ENCODE measurements around the gene POP4. TPM values are rescaled to one million over a fixed set of nuclear protein-coding genes. Genes with fewer than 3 reads are reported as not detected.

POP4 gene
- total and polyA plus RNA-seq, 9 of the 15 experiments (the other 6 are each of a cell fraction or from before 2014, with no cell fraction given) = 42.1 to 128 (median 99.0) TPM

DNA sequence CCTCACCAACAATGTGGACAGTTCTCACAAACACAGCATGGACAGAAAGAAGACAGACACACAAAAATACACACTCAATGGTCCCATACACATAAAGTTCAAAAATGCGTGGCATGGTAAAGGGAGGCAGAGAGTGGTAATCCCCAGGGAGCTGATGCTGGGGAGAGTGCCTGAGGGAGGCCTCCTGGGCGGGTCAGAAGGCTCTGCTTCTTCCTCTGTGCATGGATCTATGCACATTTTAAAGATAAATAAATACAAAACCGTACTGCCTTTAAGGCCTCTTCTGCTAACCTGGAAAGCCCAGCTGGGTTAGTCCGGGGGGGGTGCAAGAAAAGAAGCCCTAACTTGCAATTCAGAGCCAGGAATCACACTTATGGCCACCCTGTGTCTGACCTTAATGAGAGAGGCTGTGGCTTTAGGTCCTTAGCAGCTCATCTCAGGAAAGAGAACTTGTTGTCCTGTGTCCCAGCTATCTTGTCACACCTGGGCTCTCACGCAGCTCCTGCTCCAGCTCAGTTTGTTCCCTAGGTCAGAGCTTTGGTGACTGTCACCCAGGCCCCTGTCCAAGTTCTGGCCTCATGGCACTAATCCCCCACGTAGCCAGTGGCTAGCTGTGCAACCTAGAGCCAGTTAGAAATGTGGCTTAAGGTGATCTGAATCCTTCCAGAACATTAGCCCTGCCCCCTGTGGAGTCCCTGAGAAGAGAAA is 28.5 kb downstream of the POP4 start:
- Histone ChIP-seq H4K20me1 (replicated peaks; ENCODE audit: control insufficient read depth, insufficient read depth, low read length) (no peaks in the 10 kb centered on the region), H3K9me3 (replicated peaks; ENCODE audit: control insufficient read depth, insufficient read depth, low read depth, low read length) (no peaks in the 10 kb centered on the region), H3K4me3 (no peak overlapping the region), H3K27ac (ENCODE audit: extremely low read depth, low read depth, low read length) (no peak overlapping the region), H2AFZ (ENCODE audit: low read depth, low read length) (peak overlapping the region; percentile 36; the same call in 1 of the 2 replicates), H3K36me3 (ENCODE audit: control insufficient read depth, insufficient read depth, low read length) (no peaks in the 10 kb centered on the region), H3K79me2 (ENCODE audit: control insufficient read depth, insufficient read depth, low read length) (no peaks in the 10 kb centered on the region), H3K9ac (ENCODE audit: insufficient read depth in 1 of 2, low read depth in 2 of 2, low read length in 2 of 2) (peak overlapping the region in 1 of 2 experiments; percentile 80; a peak in 1 of 4 replicates), H3K4me2 (ENCODE audit: insufficient read depth, low read length) (no peak overlapping the region), H3K9me1 (ENCODE audit: control insufficient read depth, insufficient read depth, low read length) (no peaks in the 10 kb centered on the region), H3K4me1 (replicated peaks in 1 of 2; ENCODE audit: control insufficient read depth in 2 of 2, insufficient read depth in 2 of 2, low read length in 2 of 2) (no peaks in the 10 kb centered on the region), H3K27me3 (ENCODE audit: control insufficient read depth in 2 of 2, insufficient read depth in 2 of 2, low read length in 2 of 2) (no peaks in the 10 kb centered on the region)
- intact Hi-C loops (cut with micrococcal nuclease) (no loop called here), in situ Hi-C loops (cut with MboI) (no loop called here)
- ATAC-seq (no peak; the same call in 2 of the 3 replicates), DNase-seq (ENCODE audit: extremely low read depth in 1 of 4, low spot score in 3 of 4) (no peak), FAIRE-seq (no peak)
- TF ChIP-seq, protein P1, sequence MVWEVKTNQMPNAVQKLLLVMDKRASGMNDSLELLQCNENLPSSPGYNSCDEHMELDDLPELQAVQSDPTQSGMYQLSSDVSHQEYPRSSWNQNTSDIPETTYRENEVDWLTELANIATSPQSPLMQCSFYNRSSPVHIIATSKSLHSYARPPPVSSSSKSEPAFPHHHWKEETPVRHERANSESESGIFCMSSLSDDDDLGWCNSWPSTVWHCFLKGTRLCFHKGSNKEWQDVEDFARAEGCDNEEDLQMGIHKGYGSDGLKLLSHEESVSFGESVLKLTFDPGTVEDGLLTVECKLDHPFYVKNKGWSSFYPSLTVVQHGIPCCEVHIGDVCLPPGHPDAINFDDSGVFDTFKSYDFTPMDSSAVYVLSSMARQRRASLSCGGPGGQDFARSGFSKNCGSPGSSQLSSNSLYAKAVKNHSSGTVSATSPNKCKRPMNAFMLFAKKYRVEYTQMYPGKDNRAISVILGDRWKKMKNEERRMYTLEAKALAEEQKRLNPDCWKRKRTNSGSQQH (CRISPR knock-in tag; IDR thresholded peaks at IDR 0.05) = no peak
- TF ChIP-seq RB1 (IDR thresholded peaks at IDR 0.05; ENCODE audit: low read depth) (no peak), ELF4 (CRISPR knock-in tag; IDR thresholded peaks at IDR 0.05) (no peak), PHF20 (IDR thresholded peaks at IDR 0.05; ENCODE audit: partially characterized antibody) (no peak), HDAC8 (tag; IDR thresholded peaks at IDR 0.05) (no peak), ZNF408 (CRISPR knock-in tag; IDR thresholded peaks at IDR 0.05; ENCODE audit: low read depth) (no peak), MCM3 (IDR thresholded peaks at IDR 0.05) (no peak), ZNF699 (CRISPR knock-in tag; IDR thresholded peaks at IDR 0.05; ENCODE audit: insufficient replicate concordance) (no peak), JUN (IDR thresholded peaks at IDR 0.05; ENCODE audit: borderline replicate concordance, low read depth, low read length) (no peak), JUN (CRISPR knock-in tag; IDR thresholded peaks at IDR 0.05; ENCODE audit: borderline replicate concordance) (no peak), HCFC1 (IDR thresholded peaks at IDR 0.05; ENCODE audit: low read depth, low read length) (no peak), ARNT (IDR thresholded peaks at IDR 0.05) (no peak), MBD2 (IDR thresholded peaks at IDR 0.05; ENCODE audit: borderline replicate concordance, low read depth) (no peak), HLTF (IDR thresholded peaks at IDR 0.05) (no peak)
- TF ChIP-seq, protein P2, sequence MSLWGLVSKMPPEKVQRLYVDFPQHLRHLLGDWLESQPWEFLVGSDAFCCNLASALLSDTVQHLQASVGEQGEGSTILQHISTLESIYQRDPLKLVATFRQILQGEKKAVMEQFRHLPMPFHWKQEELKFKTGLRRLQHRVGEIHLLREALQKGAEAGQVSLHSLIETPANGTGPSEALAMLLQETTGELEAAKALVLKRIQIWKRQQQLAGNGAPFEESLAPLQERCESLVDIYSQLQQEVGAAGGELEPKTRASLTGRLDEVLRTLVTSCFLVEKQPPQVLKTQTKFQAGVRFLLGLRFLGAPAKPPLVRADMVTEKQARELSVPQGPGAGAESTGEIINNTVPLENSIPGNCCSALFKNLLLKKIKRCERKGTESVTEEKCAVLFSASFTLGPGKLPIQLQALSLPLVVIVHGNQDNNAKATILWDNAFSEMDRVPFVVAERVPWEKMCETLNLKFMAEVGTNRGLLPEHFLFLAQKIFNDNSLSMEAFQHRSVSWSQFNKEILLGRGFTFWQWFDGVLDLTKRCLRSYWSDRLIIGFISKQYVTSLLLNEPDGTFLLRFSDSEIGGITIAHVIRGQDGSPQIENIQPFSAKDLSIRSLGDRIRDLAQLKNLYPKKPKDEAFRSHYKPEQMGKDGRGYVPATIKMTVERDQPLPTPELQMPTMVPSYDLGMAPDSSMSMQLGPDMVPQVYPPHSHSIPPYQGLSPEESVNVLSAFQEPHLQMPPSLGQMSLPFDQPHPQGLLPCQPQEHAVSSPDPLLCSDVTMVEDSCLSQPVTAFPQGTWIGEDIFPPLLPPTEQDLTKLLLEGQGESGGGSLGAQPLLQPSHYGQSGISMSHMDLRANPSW (CRISPR knock-in tag; IDR thresholded peaks at IDR 0.05) = no peak
- TF ChIP-seq, protein P3, sequence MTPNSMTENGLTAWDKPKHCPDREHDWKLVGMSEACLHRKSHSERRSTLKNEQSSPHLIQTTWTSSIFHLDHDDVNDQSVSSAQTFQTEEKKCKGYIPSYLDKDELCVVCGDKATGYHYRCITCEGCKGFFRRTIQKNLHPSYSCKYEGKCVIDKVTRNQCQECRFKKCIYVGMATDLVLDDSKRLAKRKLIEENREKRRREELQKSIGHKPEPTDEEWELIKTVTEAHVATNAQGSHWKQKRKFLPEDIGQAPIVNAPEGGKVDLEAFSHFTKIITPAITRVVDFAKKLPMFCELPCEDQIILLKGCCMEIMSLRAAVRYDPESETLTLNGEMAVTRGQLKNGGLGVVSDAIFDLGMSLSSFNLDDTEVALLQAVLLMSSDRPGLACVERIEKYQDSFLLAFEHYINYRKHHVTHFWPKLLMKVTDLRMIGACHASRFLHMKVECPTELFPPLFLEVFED (CRISPR knock-in tag; conservative IDR thresholded peaks at IDR 0.05) = no peak
- TF ChIP-seq, protein P4, sequence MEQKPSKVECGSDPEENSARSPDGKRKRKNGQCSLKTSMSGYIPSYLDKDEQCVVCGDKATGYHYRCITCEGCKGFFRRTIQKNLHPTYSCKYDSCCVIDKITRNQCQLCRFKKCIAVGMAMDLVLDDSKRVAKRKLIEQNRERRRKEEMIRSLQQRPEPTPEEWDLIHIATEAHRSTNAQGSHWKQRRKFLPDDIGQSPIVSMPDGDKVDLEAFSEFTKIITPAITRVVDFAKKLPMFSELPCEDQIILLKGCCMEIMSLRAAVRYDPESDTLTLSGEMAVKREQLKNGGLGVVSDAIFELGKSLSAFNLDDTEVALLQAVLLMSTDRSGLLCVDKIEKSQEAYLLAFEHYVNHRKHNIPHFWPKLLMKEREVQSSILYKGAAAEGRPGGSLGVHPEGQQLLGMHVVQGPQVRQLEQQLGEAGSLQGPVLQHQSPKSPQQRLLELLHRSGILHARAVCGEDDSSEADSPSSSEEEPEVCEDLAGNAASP (IDR thresholded peaks at IDR 0.05) = no peak
- ChIA-PET CTCF (ENCODE audit: low intra/inter-chr PET ratio) (no interaction called here), POLR2A (interaction anchor here (0.6 to 0.7 kb wide), 2 partner anchors 10 to 309 kb away, joined by 3 to 4 read pairs; no protein-coding TSS in a partner anchor)
- 32% methylated on average over 6 of the region's 6 CpGs for WGBS (ENCODE audit: insufficient coverage, low coverage, missing lambda C conversion rate)
- no TSS peak for BruUV-seq (replicated peaks)

Measured in K562 (cell line).